ENCODE results near the gene NTN5.
"Not testable (repeated sequence)": the region's sequence is repeated elsewhere in the genome, so short reads cannot be mapped to it uniquely, and the experiment has no call there.

The NTN5 gene

DNA sequence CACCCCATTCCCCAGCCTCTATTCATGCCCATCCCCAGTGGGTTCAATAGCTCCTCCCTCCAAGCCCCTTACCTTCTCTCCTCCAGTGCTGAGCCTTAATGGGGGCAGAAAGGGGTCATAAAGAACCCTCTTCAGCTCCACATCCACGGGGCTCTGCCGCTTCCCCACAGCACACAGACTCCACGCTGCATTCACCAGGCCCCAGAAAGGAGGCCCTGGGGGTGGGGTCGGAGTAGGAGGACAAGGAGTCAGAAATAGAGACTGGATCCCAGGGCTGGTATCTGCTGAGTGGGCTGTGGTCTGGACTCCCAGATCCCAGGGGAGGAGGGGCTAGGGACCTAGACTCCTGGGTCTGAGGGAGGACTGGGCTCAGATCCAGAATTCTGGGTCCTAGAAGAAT lies 28.5 kb downstream of the NTN5 start:
- no peak for DNase-seq

DNA sequence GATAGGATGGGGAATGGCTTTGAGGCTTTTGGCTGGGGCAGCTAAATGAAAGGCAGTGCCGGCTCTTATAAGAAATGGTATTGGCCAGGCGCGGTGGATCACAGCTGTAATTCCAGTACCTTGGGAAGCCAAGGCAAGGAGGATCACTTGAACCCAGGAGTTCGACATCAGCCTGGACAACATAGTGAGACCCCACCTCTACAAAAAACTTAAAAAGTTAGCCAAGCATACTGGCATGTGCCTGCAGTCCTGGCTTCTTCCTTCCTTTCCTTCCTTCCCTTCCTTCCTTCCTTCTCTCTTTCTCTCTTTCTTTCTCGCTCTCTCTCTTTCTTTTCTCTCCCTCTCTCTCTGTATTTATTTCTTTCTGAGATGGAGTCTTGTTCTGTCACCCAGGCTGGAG lies 30.0 kb downstream of the NTN5 start:
- no peak for DNase-seq

DNA sequence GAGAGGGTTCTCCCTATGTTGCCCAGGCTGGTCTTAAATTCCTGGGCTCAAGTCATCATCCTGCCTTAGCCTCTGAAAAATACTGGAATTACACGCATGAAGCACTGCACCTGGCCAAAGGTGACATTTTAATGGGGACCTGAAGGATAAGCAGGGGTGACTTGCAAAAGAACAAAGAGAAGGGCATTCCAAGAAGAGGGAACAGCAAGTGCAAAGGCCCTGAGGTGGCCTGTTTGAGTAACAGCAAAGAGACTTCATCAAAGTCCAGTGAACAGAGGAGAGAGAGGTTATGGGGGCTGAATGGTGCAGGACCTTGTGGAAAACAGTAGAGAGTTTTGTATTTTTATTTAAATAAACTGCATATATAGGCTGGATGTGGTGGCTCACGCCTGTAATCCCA lies 31.0 kb downstream of the NTN5 start:
- DNase-seq, result no peak

DNA sequence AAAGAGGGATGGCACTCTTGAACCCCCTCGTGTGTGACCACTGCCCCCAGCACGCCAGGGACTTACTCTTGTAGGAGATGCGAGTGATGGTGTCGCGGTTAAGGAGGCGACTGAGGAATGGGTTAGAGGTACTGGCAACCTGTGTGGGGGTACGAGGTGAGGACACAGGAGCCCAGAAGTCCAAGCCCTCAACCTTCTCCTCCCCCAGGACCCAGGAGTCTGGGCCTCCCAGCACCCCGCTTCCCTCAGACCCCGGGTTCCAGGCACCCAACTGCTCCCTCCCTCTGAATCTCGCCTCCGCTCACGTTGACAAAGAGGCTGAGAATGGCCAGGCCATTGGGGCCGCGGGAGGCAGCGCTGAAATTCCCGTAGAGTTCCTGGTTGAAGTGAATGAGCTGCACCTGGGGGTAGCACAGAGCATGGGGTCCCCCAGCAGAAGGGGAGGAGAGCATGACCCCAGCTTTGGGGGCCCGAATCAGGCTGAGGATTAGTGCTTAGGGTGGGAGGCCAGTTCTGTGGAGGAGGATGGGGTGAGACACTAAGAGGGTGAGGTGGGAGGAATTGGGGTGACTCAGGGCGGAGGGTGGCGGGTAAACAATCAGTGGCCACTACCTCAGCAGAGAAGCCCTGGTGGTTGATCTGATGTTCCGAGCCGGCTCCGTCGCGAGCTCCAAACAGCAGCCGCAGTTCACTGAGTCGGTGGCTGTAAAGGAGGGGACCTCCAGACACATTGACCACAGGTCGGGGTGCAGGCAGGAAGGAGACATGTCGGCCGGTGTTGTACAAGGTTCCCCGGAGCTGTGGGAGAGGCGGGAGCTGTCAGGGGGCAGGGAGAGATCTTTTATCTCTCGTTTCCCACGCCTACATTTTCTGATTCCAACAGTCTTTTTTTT lies 33.1 kb downstream of the NTN5 start:
- no peak for DNase-seq

DNA sequence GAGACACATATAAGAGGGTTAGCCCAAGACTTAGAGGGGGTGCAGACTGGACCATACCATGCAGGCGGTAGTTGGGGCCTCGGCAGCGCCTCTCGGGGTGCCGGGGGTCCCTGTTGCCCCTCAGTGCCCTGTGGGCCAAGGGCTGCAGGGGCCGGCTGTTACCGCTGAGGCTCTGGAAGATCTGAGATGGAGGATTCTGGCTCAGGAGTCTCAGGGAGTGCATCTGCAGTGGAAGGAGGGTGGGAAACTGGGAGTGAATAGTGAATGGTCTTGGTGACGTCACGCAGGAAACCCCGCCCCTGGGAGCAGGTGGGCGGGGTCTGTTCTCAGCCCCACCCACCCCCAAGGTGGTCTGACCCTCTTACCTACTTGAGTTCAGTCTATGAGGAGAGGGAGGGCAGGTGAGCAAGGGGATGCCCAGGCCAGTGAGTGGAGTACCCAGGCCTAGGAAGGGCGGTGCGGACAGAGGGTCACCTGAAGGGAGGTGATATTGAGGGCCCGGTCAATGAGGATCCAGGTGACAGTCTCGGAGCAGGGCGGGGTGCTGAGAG lies 33.9 kb downstream of the NTN5 start:
- no peak for DNase-seq

DNA sequence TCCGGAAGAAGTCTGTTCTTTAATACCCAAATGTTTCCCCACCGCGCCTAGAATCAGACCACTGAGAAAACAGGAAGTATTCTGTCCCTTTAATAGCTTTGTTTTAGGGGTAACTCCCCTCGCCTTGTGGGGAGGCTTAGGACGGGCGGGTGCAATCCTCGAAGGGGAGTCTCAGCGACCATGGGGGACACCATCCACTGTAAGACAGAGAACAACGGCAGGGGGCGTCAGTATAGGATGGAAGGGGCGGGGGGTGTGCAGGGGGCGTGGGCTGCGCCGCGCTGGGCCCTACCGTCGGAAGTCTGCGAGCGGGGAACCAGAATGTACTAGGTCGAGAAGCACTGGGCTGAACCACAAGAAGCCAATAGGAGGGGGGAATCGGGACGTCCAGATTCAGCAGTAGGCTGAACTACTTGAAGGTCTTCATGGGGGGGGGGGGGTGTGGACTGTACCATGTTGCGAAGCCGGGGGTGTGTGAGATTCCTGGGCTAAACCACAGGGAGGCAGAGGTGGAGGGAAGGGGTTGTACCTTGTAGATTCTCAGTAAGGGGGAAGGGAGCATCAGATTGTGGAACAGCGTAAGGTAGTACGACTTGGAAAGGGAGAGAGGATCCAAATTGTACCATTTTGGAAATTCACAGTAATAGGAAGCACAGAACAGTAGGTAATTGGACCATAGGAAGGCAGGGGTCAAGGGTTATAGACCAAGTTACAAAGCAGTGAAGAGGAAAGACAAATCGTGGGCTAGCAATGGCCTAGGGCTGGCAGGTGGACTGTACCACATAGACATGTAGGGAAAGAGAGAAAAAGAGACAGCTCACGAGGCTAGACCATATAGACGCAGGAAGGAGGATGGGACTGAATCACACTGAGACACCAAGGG lies 34.6 kb downstream of the NTN5 start:
- DNase-seq, result peak; percentile 80 to 85

DNA sequence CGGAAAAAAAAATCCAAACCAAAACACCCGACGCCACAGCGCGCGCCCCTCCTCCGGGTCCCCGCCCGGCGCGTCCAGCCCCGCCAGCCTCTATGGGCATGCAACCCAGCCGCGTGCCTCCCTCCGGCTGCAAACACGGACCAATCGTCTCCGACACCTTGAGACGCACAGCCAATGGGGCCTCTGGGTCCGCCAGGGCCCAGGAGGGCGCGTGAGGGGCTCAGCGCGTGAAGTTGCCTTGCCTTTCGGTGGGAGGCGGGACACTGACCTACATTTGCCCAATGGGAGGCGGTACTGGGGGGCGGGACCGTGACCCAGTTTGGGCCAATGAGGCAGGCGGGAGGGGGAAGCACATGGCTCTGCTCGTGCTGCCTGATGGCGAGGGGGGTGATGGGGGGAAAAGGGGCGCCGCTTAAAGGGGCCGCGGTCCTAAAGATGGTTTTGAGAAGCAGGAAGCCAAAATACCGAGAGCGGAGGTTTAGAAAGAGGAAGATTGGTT lies 35.3 kb downstream of the NTN5 start:
- DNase-seq, result peak; percentile 97

DNA sequence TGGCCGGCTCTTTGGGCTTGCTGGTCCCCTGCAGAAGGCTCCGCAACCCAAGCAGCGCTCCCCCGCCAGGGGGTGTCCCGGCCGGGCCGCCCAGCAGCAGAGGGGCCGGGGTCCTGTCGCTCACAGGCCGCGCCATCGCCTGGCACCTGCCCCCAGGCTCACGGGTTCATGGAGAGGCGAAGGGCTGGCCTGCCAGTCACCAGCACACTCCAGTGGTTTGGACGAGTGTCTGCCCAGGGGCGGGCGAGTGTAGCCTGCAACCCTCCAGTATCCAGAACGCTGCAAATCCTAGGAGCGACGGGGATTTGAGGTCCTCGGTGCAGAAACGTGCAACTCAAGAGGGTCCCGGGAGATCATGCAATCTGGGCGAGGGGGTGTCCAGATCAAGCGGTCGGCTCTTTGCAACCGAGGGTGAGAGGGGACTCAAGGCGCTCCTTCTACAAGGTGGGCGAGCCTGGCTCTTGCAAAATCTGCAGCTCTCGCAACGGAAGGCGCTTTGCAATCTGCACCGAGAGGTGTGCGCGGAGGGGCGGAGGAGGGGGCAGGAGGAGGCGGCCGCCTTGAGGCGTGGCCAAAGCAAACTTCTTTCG lies 35.9 kb downstream of the NTN5 start, which contains the start of gene DBP:
DBP (minus strand) TSS at position 521 of the 590 bp plus-strand sequence; CDS start at position 136, 385 bp downstream.
- peak; percentile 32 to 58 for DNase-seq

DNA sequence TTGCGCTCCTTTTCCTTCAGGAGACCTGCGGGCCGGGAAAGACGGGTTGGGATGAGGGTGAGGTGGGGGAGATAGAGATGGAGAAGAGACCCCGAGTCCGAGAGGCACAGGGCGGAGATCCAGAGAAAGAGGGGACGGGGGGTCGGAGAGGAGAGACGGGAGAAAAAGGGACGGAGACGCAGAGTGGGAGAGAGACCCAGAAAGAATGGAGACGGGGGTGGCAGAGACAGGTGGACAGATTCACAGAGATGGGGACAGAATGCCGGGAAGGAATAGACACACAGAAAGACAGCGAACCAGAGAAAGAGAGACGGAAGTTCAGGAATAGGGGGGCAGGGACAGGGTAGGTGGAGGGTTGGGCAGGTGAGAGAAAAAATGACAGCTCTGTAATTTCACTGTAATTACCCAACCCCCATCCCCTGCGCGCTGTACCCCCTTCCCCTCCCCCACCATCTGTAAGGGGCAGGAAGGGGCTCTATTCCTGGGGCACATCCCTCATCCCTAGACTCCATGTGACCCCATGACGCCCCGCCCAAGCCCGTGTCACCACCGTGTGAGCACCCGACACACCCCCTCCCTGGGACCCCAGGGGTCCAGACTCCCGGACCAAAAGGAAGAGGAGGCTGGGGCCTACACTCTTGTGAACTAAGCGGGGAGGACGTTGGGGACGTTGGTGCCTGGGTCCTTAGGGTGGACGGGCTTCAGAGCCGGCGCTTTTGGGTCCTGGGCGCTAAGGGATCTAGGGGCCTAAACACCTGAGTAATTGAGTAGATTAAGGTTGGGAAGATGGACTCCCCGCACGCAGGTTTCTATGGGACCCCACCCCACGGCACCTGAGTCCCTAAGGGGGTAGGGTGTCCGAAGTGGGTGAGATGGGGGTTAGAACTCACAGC lies 36.6 kb downstream of the NTN5 start:
- peak in 1 of 2 donors; percentile 19 for DNase-seq

DNA sequence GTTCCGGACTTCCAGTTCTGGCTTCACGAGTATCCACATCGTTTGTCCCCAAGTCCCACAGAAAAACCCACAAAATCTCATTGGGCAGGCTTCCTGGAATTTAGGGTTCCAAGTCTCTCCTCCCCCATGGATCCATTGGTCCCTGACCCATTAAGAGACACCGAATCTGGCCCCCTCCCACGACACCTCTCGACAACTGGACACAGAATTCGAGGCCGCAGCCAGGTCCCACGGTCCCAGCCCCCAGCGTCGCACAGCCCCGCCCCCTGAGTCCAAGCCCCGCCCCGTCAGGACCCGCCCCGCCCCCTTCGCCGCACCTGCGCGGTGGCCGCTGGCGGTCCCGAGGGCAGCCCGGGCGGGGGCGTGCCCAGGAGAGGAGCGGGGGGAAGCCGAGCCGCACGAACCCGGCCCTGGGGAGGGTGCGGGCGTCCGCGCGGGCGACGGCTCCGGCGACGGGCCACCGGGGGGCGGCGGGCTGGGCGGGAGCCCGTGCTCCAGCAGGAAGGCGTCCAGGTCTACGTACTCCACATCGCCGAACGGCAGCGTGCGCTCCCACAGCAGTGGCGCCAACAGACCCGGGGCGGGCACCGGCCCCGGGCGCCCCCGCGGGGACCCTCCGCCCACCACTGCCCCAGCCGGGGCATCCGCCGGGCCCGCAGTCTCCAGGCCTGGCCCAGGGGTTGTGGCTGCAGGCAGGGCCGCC lies 37.4 kb downstream of the NTN5 start:
- peak; percentile 48 to 63 for DNase-seq

DNA sequence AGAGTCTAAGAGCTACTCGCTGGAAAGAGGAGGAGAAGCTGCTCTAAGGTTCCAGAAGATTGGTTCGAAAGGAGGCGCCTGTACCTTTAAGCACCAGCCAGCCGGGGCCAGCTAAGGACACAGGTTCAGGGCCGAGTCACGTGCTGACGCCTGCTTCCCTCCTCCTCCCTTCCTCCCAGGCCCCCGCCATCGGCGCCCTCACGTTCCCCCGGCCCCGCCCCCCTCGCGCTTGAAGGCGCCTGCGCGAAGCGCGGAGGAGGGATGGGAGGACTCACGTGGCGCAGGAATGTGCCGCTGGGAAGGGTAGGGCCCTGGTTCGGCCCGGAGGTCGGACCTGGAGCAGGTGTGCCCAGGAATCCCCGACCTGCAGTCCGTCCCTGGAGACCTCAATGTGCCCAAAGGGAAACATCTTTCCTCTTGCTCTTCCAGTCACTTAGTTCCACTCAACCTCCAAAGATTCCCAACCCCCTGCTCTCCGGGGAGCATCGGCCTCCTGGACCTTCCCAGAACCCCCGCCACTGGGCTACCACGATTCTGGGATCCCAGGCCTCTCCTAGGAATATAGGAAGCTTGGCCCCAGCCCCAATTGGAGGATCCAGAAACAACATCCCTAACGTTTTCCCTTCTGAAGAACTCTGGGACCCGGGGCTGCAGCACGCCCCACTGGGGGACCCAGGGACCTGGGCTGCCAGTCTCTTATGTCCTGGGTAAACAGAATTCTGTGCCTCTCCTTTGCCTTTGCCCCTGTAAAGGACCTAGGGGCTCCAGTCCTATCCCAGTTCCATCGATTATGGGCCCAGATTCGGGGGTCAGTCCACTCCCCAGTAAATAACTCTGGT lies 38.2 kb downstream of the NTN5 start:
- peak; percentile 62 to 78 for DNase-seq

DNA sequence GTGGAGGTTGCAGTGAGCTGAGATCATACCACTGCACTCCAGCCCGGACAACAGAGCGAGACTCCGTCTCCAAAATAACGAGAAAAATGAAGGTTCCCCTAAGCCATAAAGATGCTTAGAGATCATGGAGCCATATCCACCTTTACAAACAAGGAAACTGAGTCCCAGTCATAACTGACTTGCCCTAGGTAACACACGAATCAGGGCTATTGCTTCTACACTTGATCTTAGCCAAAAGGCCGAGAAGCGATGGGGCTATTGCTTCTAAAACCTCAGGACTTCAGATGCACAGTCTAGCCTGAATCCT lies 38.8 kb downstream of the NTN5 start:
- no peak for DNase-seq

DNA sequence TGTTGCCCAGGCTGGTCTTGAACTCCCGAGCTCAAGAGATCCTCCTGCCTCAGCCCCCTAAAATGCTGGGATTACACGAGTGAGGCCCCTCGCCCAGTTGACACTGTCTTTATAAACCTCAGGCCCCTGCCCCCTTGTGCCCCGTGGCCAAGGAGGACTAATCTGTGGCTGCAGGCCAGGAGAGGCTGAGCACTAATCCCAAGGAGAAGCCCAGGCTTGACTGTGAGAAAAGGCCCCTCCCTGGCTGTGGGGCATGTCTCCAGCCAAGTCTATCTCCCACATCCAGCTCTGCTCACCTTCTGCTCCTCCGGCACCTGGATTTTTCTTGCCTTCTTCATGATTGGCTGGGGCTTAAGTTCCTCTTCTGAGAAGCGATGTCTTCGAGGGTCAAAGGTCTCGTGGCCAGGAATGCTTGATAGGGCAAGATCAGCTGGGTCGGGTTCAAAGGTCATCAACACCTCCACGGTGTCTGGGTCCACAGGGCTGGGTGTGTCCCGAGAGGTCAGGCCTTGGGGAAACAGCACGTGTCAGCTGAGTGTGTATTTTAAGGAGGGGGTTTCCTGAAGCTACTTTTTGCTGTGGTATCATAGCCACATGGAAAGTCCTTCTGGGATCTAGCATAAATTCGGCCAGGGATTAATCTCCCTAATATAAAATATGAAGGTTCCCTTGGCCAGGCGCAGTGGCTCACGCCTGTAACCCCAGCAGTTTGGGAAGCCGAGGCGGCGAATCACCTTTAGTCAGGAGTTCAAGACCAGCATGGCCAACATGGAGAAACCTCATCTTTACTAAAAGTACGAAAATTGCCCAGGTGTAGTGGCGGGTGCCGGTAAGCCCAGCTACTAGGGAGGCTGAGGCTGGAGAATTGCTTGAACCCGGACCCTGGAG lies 39.4 kb downstream of the NTN5 start:
- no peak for DNase-seq

DNA sequence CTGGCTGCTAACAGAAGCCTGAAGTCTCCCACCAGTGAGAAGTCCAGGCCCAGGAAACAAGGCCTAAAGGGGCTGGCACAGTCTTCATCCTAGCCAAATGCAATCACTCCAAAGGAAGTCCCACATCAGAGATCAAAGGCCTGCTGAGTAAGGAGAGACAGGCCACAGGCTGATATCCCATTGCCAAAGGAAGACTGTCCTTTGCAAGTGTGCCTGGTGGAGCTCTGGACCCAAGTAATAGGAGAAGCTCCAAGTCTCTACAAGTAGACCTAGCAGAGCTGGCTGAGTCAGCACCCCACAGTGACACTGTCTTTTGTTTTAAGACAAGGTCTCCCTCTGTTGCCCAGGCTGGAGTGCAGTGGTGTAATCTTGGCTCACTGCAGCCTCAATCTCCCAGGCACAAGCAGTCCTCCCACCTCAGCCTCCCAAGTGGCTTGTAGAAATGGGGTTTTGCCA lies 40.1 kb downstream of the NTN5 start:
- no peak for DNase-seq

DNA sequence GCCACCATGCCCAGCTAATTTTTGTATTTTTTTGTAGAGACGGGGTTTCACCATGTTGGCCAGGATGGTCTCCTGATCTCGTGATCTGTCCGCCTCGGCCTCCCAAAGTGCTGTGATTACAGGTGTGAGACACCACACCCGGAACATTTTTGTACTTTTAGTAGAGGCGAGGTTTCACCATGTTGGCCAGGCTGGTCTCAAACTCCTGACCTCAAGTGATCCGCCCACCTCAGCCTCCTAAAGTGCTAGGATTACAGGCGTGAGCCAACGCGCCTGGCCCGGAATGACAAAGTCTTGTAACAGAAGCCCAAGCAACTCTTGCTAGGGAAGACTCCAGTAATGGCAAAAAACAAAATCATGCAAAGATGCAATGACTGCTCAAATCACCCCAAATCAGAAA lies 40.5 kb downstream of the NTN5 start:
- DNase-seq, result not testable (repeated sequence)

DNA sequence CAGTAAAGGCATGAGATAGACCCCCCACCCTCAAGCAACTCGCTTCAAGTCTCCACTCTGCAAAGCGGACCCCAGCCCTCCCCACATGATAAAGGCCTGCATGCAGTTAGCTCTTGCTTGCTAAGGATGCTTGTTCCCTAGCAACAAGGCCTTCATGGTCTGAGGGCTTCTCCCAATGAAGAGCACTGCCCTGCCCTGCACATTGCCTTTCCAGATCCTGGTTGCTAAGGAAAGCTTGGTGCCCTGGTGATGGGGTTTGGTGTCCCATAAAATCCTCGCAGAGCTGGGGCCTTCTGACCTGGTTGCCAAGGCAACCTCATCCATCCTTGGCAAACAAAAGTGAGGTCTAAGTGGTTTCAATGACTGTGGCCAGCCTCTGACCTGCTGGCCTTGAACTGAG lies 41.6 kb downstream of the NTN5 start:
- DNase-seq, result no peak

DNA sequence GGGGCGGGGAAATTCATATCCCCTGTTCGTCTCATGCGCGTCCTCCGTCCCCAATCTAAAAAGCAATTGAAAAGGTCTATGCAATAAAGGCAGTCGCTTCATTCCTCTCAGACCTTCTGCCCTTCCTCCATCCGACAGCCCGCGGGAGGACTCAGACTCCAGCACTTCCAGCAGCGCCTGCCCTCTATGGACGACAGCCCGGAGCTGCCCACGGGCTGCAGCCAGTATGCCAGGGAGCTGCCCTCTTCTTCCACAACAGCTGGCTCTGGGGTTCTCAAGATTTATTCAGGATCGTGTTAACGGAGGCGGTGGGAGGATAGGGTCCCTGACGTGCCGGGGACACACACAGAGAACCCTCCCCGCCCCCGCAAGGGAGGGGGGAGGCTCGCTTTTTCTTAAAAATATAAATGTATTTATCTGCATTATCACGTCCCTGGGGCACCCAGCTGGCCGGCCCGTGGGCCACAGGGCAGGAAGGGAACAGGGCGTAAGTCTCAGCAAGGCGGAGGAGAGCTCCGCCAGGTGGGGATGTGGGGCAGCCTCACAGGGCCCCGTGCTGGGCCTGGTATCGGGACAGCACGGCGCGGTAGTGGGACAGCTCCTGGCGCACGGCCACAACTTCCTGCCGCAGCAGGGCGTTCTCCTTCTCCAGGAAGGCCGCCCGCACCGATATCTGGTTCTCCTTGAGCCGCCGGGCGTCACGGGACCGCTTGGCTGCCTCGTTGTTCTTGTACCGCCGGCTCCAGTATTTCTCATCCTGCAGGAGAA lies 42.3 kb downstream of the NTN5 start:
- no peak for DNase-seq

DNA sequence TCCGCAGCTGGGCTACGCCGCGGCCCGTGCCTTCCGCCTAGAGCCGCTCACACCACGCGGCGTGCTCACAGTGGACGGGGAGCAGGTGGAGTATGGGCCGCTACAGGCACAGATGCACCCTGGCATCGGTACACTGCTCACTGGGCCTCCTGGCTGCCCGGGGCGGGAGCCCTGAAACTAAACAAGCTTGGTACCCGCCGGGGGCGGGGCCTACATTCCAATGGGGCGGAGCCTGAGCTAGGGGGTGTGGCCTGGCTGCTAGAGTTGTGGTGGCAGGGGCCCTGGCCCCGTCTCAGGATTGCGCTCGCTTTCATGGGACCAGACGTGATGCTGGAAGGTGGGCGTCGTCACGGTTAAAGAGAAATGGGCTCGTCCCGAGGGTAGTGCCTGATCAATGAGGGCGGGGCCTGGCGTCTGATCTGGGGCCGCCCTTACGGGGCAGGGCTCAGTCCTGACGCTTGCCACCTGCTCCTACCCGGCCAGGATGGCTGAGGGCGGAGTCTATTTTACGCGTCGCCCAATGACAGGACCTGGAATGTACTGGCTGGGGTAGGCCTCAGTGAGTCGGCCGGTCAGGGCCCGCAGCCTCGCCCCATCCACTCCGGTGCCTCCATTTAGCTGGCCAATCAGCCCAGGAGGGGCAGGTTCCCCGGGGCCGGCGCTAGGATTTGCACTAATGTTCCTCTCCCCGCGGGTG lies 43.1 kb downstream of the NTN5 start:
- no peak for DNase-seq
